OCI-LY1 (cell line): Measurements from ENCODE around the gene PDE6A.

Experiments
- H2AFZ ChIP-seq: fragments of 200-600 bp; sonication (generic), shearing (Covaris generic); 2 replicates; pipeline ENCODE4 v1.6.0; 2014; ENCODE audit warnings: antibody characterized with exemption, mild to moderate bottlenecking, low read length
- H3F3A ChIP-seq: fragments of 200-600 bp; sonication (generic), shearing (Covaris generic); 2 replicates; pipeline ENCODE4 v1.6.0; 2014; ENCODE audit warnings: mild to moderate bottlenecking, antibody characterized with exemption, low read length, moderate library complexity; ENCODE audit not compliant: insufficient read depth
- H3K27ac ChIP-seq: fragments of 200-600 bp; sonication (generic); 2 replicates; pipeline ENCODE4 v1.5.1; 2014; ENCODE audit warnings: low read length, mixed run types, mild to moderate bottlenecking, low read depth; ENCODE audit not compliant: poor library complexity, severe bottlenecking
- H3K27me3 ChIP-seq: fragments of 200-600 bp; sonication (generic); 2 replicates; pipeline ENCODE4 v1.6.0; 2014; ENCODE audit warnings: antibody characterized with exemption, mild to moderate bottlenecking, low read length, moderate library complexity; ENCODE audit not compliant: insufficient read depth
- H3K36me3 ChIP-seq: fragments of 200-600 bp; sonication (generic); 2 replicates; pipeline ENCODE4 v1.6.1; 2014; ENCODE audit warnings: mild to moderate bottlenecking, antibody characterized with exemption, low read length, moderate library complexity, mixed read lengths; ENCODE audit not compliant: insufficient read depth
- H3K4me1 ChIP-seq: fragments of 200-600 bp; sonication (generic); 2 replicates; pipeline ENCODE4 v1.5.1; 2014; ENCODE audit warnings: mild to moderate bottlenecking, low read length, moderate library complexity; ENCODE audit not compliant: insufficient read depth, severe bottlenecking
- H3K4me2 ChIP-seq: fragments of 200-600 bp; sonication (generic), shearing (Covaris generic); 2 replicates; pipeline ENCODE4 v1.6.1; 2014; ENCODE audit warnings: low read length
- H3K4me3 ChIP-seq: fragments of 200-600 bp; sonication (generic); 2 replicates; pipeline ENCODE4 v1.5.1; 2014; ENCODE audit warnings: low read length, low read depth, mild to moderate bottlenecking, mixed read lengths; ENCODE audit not compliant: poor library complexity, severe bottlenecking
- H3K79me2 ChIP-seq: fragments of 200-600 bp; shearing (Covaris generic); 2 replicates; pipeline ENCODE4 v1.6.1; 2016; ENCODE audit warnings: mixed run types, low read length, mixed read lengths; ENCODE audit not compliant: insufficient read depth
- H3K9ac ChIP-seq: fragments of 200-600 bp; sonication (generic), shearing (Covaris generic); 2 replicates; pipeline ENCODE4 v1.6.1; 2014; ENCODE audit warnings: mild to moderate bottlenecking, low read length, mixed read lengths
- H3K9me2 ChIP-seq: fragments of 200-600 bp; sonication (generic), shearing (Covaris generic); 2 replicates; pipeline ENCODE4 v1.6.1; 2014; ENCODE audit warnings: low read depth, mild to moderate bottlenecking, low read length, mixed read lengths
- H3K9me3 ChIP-seq: fragments of 200-600 bp; shearing (Covaris generic); 2 replicates; pipeline ENCODE4 v1.6.1; 2014; ENCODE audit warnings: low read length, mixed read lengths
- H4K20me1 ChIP-seq: fragments of 200-600 bp; sonication (generic), shearing (Covaris generic); 2 replicates; pipeline ENCODE4 v1.6.0; 2016; ENCODE audit warnings: mild to moderate bottlenecking, low read length; ENCODE audit not compliant: insufficient read depth
- CTCF ChIP-seq: fragments of 200-600 bp; sonication (generic), shearing (Covaris generic); IDR thresholded peaks from 2 replicates; pipeline ENCODE4 v1.5.1; 2017; ENCODE audit warnings: mild to moderate bottlenecking, antibody characterized with exemption, low read length, moderate library complexity, mixed read lengths
- EZH2 ChIP-seq: fragments of 200-600 bp; sonication (generic), shearing (Covaris generic); IDR thresholded peaks from 2 replicates; pipeline ENCODE4 v1.8.0; 2017; ENCODE audit warnings: borderline replicate concordance, mixed run types, mild to moderate bottlenecking, antibody characterized with exemption, low read length, moderate library complexity, mixed read lengths

PDE6A gene

GRCh38 chr5:149936044-149936699, 8.4 kb downstream of the PDE6A start:
- H2AFZ ChIP-seq: no peak overlapping the region
- H3K79me2 ChIP-seq: no peaks in the 10 kb centered on the region
- H4K20me1 ChIP-seq: no peaks in the 10 kb centered on the region
- no peak for TF ChIP-seq EZH2
- TF ChIP-seq CTCF: no peak
- no peaks in the 10 kb centered on the region for H3K4me1 ChIP-seq
- H3K27me3 ChIP-seq: no peaks in the 10 kb centered on the region
- H3K36me3 ChIP-seq: no peaks in the 10 kb centered on the region
- H3K9me3 ChIP-seq: no peaks in the 10 kb centered on the region
- no peak overlapping the region for H3K27ac ChIP-seq
- H3K4me3 ChIP-seq: no peak overlapping the region
- H3F3A ChIP-seq: no peaks in the 10 kb centered on the region
- no peaks in the 10 kb centered on the region for H3K9me2 ChIP-seq
- H3K4me2 ChIP-seq: no peak overlapping the region
- H3K9ac ChIP-seq: no peak overlapping the region

DNA sequence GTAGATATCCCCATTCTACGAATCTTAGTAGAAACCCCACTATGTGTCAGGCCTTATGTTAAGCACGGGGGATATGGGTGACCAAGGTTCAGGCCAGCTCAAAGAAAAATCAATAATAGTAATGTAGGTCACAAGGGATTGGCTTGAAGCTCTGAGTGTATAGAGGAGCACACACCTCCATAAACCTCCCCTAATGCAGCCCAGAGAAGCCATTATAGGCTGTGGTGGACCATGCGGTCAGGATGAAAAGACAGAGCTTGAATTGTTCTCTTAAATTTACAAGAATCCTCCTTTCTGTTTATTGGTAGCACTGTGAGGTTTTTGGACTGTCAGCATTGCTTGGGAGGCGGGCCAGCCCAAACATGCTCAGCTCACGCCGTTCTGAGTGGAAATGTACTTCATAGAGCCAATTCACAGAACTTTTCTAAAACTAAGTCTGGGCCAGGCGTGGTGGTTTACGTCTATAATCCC, 9.1 kb downstream of the PDE6A start:
- Histone ChIP-seq H3K9me3 (no peaks in the 10 kb centered on the region), H4K20me1 (no peaks in the 10 kb centered on the region), H2AFZ (no peak overlapping the region), H3F3A (no peaks in the 10 kb centered on the region), H3K9me2 (no peaks in the 10 kb centered on the region), H3K79me2 (no peaks in the 10 kb centered on the region), H3K9ac (no peak overlapping the region), H3K4me2 (no peak overlapping the region), H3K27ac (no peak overlapping the region), H3K4me1 (no peaks in the 10 kb centered on the region), H3K27me3 (no peaks in the 10 kb centered on the region), H3K4me3 (no peak overlapping the region), H3K36me3 (no peaks in the 10 kb centered on the region)
- TF ChIP-seq EZH2: no peak
- TF ChIP-seq CTCF: no peak

DNA sequence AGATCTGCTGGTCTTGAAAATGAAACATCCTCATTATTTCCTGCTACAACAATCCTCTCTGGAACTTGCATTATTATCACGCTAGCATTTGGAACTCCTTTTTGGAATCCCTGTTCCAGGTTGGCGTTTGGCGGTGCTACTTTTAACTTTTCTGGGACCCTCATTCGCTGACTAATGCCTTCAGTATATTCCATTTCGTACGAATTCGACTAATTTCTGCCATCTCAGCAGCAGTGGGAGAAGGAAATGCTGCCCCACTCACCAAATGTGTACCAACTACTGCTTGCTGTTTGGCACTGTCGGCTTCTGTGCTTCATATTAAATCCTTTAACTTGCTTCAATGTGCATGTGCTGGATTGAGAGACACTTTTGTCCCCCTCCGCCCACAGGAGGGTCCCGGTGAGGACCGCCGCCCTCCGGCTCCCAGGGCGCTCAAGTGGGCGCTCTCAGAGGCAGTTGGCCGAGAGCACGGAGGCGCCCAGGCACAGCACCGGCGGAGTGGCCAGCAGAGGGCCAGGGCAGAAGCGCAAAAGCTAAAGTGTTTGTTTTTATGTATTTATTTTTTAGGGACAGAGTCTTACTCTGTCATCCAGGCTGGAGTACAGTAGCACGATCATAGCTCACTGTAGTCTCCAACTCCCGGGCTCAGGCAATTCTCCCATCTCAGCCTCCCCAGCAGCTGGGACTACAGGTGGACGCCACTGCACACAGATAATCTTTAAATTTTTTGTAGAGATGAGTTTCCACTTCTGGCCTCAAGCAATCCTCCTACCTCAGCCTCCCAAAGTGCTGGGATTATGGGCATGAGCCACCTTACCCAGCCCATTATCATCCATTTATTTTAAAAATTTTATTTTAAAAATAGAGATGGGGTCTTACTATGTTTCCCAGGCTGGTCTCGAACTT, 11.9 kb downstream of the PDE6A start:
- Histone ChIP-seq H3K27me3 (no peaks in the 10 kb centered on the region), H3K4me1 (no peaks in the 10 kb centered on the region), H3K9ac (no peak overlapping the region), H3K27ac (no peak overlapping the region), H3K9me3 (no peaks in the 10 kb centered on the region), H3K4me2 (no peak overlapping the region), H2AFZ (no peak overlapping the region), H3K4me3 (no peak overlapping the region), H3F3A (no peaks in the 10 kb centered on the region), H3K36me3 (no peaks in the 10 kb centered on the region), H4K20me1 (no peaks in the 10 kb centered on the region), H3K9me2 (no peaks in the 10 kb centered on the region), H3K79me2 (no peaks in the 10 kb centered on the region)
- TF ChIP-seq EZH2: no peak
- TF ChIP-seq CTCF: no peak
